Mesodermal cell (in vitro differentiated cells): ENCODE data around the gene LRP6.

ENCODE experiments used
- H3K27ac ChIP-seq: 2 replicates; pipeline ENCODE4 v1.7.0; 2013; ENCODE audit warnings: mild to moderate bottlenecking, low read depth, low read length, moderate library complexity; ENCODE audit not compliant: severe bottlenecking
- H3K36me3 ChIP-seq: 2 replicates; pipeline ENCODE4 v1.7.1; 2013; ENCODE audit warnings: mild to moderate bottlenecking, low read length, moderate library complexity; ENCODE audit not compliant: control insufficient read depth, insufficient read depth
- H3K4me1 ChIP-seq: one replicate; pipeline ENCODE4 v1.7.1; 2013; ENCODE audit warnings: mild to moderate bottlenecking, low read length; ENCODE audit not compliant: insufficient read depth, control insufficient read depth, poor library complexity, severe bottlenecking
- H3K4me3 ChIP-seq: 2 replicates; pipeline ENCODE4 v1.7.0; 2013; ENCODE audit warnings: low read length, control low read depth, mild to moderate bottlenecking; ENCODE audit not compliant: insufficient read depth, poor library complexity, severe bottlenecking; ENCODE audit errors: extremely low read depth
- H3K9me3 ChIP-seq: 2 replicates; pipeline ENCODE4 v1.7.1; 2013; ENCODE audit warnings: mild to moderate bottlenecking, low read length, moderate library complexity; ENCODE audit not compliant: control insufficient read depth
- WGBS, 2 experiments: methylation state at CpG; one replicate each; pipeline ENCODE4 v1.1.5; 2013; ENCODE audit warnings: missing lambda C conversion rate in 2 of 2; ENCODE audit not compliant: insufficient coverage in 2 of 2; 5-methylcytosine and 5-hydroxymethylcytosine counted together

Gene LRP6

DNA sequence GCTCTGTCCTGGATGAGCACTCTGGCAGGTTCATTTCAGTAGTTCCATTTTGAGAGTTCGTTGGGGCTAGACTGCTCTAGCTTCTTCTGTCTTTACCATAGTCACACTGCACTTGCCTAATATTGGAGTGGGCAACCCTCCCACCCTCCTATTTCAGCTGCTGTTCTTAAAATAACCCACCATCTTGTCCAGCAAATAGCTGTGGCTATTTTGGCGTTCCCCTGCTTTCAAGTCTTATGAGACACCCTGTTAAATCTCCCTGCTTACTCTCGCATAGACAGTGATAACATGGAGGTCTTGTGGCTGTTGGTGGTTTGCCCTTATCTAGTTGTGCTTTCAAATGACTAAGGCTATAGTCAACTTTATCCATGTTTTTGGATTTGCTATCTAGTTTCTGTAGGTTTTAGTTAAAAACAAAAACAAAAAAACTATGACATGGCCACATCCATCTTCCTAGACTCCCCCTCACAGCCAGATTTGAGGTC lies 65.5 kb downstream of the LRP6 start:
- H3K4me3 ChIP-seq, result no peak overlapping the region
- WGBS, 2 experiments, result 100% methylated on average over 1 of the region's 3 CpGs
- peaks cover 54% of the 10 kb centered on the region for H3K36me3 ChIP-seq
- no peak overlapping the region for H3K27ac ChIP-seq
- peaks cover 5% of the 10 kb centered on the region for H3K4me1 ChIP-seq
- peaks cover 5% of the 10 kb centered on the region for H3K9me3 ChIP-seq

- Histone ChIP-seq H3K9me3 (peaks cover 5% of the 10 kb centered on the region), H3K4me1 (peaks cover 5% of the 10 kb centered on the region), H3K36me3 (peaks cover 62% of the 10 kb centered on the region), H3K27ac (no peak overlapping the region), H3K4me3 (no peak overlapping the region)
- 100% methylated on average over 1 of the region's 2 CpGs for WGBS, 2 experiments
Measured at GRCh38 chr12:12200363-12200762, 66.5 kb downstream of the LRP6 start.

- Histone ChIP-seq H3K9me3 (peaks cover 5% of the 10 kb centered on the region), H3K4me3 (no peak overlapping the region), H3K36me3 (peaks cover 62% of the 10 kb centered on the region), H3K4me1 (peaks cover 5% of the 10 kb centered on the region), H3K27ac (no peak overlapping the region)
- WGBS, 2 experiments, result no CpG with 5 or more reads among the region's 1 CpG
Measured at GRCh38 chr12:12198124-12198523, 68.7 kb downstream of the LRP6 start.

DNA sequence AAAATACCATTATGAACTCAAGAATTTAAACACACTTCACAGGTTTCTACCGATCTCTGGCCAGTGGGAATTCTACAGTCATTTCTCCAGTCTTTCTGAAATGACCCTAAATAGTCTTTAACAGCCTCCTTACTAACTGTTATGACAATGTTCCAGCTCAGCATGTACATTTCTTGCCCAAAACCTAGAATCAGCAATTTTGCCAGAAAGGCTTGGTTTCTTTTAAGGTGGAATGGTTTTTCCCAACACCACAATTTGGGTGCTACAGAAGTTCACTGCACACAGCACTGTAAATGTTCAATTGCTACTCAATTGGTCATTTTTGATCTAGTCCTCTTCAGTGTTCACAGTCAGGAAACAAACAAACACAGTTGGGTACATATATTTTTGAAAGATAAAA lies 69.7 kb downstream of the LRP6 start:
- WGBS, 2 experiments, result 40 to 63% methylated on average over 1 of the region's 1 CpG
- H3K36me3 ChIP-seq, result peaks cover 56% of the 10 kb centered on the region
- H3K4me3 ChIP-seq, result no peak overlapping the region
- peaks cover 5% of the 10 kb centered on the region for H3K9me3 ChIP-seq
- no peak overlapping the region for H3K27ac ChIP-seq
- H3K4me1 ChIP-seq, result peaks cover 5% of the 10 kb centered on the region

GRCh38 chr12:12195516-12195915 lies 71.3 kb downstream of the LRP6 start:
- Histone ChIP-seq H3K27ac (no peak overlapping the region), H3K4me3 (no peak overlapping the region), H3K36me3 (peaks cover 47% of the 10 kb centered on the region), H3K4me1 (no peaks in the 10 kb centered on the region), H3K9me3 (peaks cover 5% of the 10 kb centered on the region)
- no CpG with 5 or more reads among the region's 1 CpG for WGBS, 2 experiments

GRCh38 chr12:12195081-12195480 lies 71.8 kb downstream of the LRP6 start:
- Histone ChIP-seq H3K9me3 (peaks cover 5% of the 10 kb centered on the region), H3K4me3 (no peak overlapping the region), H3K27ac (no peak overlapping the region), H3K36me3 (peaks cover 42% of the 10 kb centered on the region), H3K4me1 (no peaks in the 10 kb centered on the region)
- WGBS, 2 experiments, result no CpG with 5 or more reads among the region's 3 CpGs

- WGBS, 2 experiments, result no CpG with 5 or more reads among the region's 2 CpGs
- Histone ChIP-seq H3K4me3 (no peak overlapping the region), H3K36me3 (peaks cover 34% of the 10 kb centered on the region), H3K27ac (no peak overlapping the region), H3K4me1 (no peaks in the 10 kb centered on the region), H3K9me3 (peaks cover 5% of the 10 kb centered on the region)
Measured at GRCh38 chr12:12194206-12194605, 72.6 kb downstream of the LRP6 start.

- Histone ChIP-seq H3K9me3 (no peaks in the 10 kb centered on the region), H3K36me3 (peaks cover 10% of the 10 kb centered on the region), H3K27ac (no peak overlapping the region), H3K4me1 (no peaks in the 10 kb centered on the region), H3K4me3 (no peak overlapping the region)
- WGBS, 2 experiments, result 100% methylated on average over 3 to 4 of the region's 4 CpGs
Measured at GRCh38 chr12:12191008-12191407, 75.8 kb downstream of the LRP6 start.

GRCh38 chr12:12190087-12190809 lies 76.6 kb downstream of the LRP6 start:
- WGBS, 2 experiments, result 100% methylated on average over 1 of the region's 1 CpG
- H3K9me3 ChIP-seq, result no peaks in the 10 kb centered on the region
- no peaks in the 10 kb centered on the region for H3K4me1 ChIP-seq
- H3K36me3 ChIP-seq, result peaks cover 8% of the 10 kb centered on the region
- H3K4me3 ChIP-seq, result no peak overlapping the region
- no peak overlapping the region for H3K27ac ChIP-seq

- peaks cover 17% of the 10 kb centered on the region for H3K36me3 ChIP-seq
- H3K9me3 ChIP-seq, result no peaks in the 10 kb centered on the region
- H3K4me3 ChIP-seq, result no peak overlapping the region
- peaks cover 3% of the 10 kb centered on the region for H3K4me1 ChIP-seq
- no peak overlapping the region for H3K27ac ChIP-seq
- WGBS, 2 experiments, result no CpG with 5 or more reads among the region's 2 CpGs
Measured at GRCh38 chr12:12185414-12185813, 81.4 kb downstream of the LRP6 start.

DNA sequence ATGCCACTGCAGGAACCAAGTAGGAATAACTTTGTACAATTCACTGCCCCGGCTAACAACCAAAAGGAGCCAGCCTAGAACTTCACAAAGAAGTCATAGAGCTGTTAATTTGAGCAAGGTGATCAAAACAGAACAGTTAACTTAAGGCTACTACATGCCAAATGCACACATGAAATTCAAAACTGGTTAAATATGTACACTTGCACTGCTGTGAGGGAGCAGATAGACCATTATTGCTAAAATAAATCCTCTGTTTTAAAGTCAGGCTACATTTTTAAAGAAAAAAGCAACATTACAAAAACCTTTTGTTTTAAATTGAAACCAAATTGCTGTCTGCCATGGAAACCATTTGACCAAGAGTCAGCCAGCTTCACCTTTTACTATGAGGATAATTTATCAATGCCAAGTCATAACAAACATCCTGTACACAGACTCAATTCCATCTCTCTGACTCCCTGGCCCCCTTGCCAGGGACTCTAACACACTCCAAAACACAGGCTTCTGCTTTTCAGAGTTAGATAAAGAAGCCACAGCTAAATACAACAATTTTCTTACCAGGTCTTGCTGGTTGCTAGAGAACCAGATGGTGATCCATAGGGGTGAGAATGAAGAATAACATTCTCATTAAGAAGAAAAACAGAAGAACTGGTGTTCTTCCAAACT lies 84.0 kb downstream of the LRP6 start:
- Histone ChIP-seq H3K36me3 (peaks cover 29% of the 10 kb centered on the region), H3K4me3 (no peak overlapping the region), H3K27ac (peak overlapping the region; percentile 39), H3K4me1 (peaks cover 3% of the 10 kb centered on the region), H3K9me3 (no peaks in the 10 kb centered on the region)
- no CpG with 5 or more reads among the region's 1 CpG for WGBS, 2 experiments
